CD4-positive, alpha-beta T cell treated with Interleukin-21 for 1 hour (primary cell): ENCODE measurements around the gene TRPV5.
"Not testable (repeated sequence)": the region's sequence is repeated elsewhere in the genome, so short reads cannot be mapped to it uniquely, and the experiment has no call there.

Source experiments
- DNase-seq: peaks from one replicate; pipeline ENCODE4 v3.0.0-alpha.2; 2020

Gene TRPV5

DNA sequence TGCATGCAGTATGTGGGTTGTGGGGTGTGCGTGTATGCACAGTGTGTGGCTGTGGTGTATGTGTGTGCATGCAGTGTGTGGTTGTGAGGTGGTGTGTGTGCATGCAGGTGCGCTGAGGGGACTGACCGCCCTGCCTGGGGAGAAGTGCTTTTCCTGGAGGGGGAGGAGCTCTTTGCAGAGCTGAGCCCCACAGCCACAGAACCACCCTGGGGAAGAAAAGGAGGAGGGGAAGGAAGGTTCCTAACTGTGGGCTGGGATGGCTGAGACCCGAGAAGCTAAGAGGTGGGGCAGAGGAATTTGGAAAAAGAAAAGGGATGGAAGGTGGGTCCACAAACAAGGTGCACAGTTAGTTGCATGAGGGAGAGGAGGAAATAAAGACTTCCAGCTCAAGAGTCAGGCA lies at the start of gene TRPV5:
Gene TRPV5, minus strand, starts transcription at position 123 of the 400 bp plus-strand sequence. CDS start 287 bp downstream, outside the sequence.
- no peak for DNase-seq

- DNase-seq = not testable (repeated sequence)
Observed at GRCh38 chr7:142978402-142978801, 44.9 kb upstream of the TRPV5 start.

- no peak for DNase-seq
Observed at GRCh38 chr7:142974626-142975025, 41.1 kb upstream of the TRPV5 start.

DNA sequence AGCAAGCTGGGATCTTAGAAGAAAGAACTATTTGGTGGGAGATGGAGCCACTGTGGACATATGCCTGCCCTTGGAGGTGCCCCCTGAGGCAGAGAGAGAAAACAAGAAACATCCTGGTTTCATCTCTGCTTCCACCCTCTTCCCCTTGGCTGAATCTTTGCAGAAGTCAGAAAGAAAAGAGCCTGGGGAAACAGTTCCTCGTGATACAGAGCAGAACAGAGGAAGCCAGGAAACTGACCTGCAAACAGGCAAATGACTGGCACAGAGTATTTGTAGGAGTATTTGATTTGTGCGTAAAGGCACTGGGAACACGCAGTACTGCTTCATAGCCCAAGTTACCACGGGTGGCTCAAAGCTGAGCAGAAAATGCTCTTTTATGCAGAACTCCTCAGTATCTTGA lies 35.6 kb upstream of the TRPV5 start:
- no peak for DNase-seq

DNA sequence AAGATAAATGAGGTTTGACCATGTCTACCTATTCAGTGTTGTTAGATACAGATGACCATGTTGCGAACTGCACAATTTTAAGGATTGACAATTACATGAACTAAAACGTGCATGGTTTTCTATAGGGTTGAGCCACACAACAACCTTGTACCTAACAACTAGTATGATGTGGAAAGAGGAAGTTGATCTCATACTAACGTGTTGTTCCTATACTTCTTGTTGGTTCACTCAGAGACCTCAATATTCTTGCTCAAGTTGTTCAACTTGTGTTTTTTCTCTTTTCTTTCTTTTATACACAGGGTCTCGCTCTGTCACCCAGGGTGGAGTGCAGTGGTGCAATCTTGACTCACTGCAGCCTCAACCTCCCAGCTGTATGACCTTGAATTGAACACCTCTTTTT lies 34.7 kb upstream of the TRPV5 start:
- DNase-seq = no peak

- DNase-seq = no peak
Observed at GRCh38 chr7:142964502-142965246, 31.1 kb upstream of the TRPV5 start.

DNA sequence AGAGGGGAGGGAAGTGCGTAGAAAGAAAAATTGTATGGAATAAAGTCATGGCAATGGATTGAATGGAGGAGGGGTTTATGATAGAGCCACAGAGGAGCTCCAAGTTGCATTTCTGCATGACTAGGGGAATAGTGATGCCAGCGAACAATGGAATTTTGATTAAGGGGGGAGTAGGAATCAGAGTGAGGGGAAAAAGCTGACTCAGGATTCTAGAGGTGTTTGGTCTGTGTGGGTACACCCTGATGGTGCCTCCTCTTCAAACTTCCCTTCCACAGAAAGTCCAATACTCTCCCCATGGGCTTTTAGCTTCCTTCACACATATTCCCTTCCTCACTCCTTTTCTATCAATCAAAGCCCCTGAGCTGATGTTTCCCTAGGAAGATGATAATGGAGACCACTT lies 30.4 kb upstream of the TRPV5 start:
- no peak for DNase-seq

- DNase-seq = no peak
Observed at GRCh38 chr7:142962991-142963390, 29.4 kb upstream of the TRPV5 start.

GRCh38 chr7:142961973-142962926 lies 28.7 kb upstream of the TRPV5 start, which contains the start of gene KEL:
Gene KEL (minus strand): TSS chr7:142962363. CDS start chr7:142962206, 157 bp downstream.
- no peak for DNase-seq

DNA sequence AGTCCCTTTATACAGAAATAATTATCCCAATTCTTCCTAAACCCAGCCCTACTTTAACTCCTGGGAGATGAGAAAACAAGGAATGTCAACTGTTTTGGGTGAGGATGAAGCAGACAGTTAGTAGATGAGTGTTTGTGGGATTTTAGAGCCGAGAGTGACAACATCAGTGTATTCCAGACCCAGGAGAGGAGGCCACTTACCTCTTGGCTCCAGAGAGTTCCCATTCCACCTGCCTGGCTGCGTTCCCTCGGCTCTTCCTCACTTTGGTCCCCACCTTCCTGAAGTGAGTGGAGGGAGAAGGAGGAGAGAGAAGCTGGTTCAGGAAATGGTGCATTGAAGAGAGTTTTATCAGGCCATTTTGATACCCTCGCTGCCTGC lies 28.0 kb upstream of the TRPV5 start:
- DNase-seq = no peak

DNA sequence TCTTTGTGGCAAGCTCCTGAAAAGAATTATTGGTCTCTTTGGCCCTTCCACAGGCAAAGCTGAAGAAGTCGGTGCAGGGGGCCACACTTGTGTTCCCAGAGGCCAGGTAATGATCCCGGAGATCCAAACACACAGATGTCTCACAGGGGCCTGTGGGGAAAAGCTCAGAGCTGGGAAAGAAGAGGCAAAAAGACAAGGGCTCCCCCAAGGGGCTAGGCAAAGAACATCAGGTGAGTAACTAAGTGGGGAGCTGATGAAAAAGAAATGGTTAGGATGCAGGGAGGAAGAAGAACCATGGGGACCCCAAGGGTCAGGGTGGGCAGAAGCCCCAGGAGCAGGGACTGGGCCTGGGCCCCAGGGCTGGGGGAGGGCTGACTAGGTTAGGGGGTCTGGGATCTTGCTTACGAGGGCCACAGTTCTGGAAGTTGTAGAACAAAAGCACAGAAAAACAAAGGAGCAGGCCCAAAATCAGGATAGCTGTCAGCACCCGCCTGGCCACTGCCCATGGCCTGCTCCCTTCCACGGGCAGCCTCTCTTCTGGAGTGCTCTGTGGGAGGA lies 27.5 kb upstream of the TRPV5 start:
- DNase-seq = no peak

DNA sequence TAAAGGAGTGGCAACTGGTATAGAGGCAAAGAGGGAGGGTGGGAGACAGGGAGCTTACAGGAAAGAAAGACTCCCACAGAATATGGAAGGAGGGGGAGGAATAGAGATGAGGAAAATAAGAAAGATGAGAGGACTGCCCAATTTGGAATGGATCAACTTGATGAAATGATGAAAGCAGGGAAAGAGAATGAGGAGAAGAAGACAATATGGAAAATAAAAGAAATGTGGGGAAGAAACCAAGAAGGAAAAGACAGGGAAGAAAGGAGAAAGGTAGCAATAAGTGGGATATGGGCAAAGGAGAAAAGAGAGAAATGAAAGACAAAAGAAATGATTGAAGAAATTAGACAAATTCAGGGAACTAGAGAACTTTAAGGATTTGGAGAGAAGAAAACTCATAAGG lies 25.7 kb upstream of the TRPV5 start:
- no peak for DNase-seq

- DNase-seq = no peak
Observed at GRCh38 chr7:142957723-142958122, 24.2 kb upstream of the TRPV5 start.

DNA sequence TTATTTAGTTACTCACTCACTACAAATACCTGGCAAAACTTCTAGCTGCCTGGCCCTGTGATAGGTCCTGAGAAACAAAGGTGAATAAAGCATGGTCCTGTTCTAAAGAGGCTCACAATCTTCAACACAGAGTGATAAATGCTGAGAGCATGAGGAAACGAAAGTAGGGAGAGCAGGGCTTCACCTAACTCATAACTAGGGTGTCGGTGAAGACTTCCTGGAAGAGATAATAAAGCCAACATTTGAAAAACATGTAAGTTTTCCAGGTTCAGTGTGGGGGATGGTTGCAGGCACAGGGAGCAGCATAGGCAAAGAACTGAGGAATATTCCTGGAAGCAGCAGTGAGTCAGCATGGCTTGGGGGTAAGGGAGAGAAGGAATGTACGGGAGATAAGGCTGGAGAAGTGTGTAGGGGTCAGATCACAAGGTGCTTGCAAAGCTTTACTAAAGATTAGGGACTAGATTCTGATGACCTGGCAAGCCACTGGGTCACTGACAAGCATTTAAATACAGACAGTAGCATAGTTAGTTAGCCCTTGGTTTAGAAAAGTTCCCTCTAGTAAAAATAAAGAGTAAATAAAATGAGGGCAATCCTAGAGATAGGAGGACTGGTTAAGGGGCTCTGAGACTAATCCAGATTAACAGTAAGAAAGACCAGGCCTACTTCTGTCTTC lies 23.5 kb upstream of the TRPV5 start:
- no peak for DNase-seq

DNA sequence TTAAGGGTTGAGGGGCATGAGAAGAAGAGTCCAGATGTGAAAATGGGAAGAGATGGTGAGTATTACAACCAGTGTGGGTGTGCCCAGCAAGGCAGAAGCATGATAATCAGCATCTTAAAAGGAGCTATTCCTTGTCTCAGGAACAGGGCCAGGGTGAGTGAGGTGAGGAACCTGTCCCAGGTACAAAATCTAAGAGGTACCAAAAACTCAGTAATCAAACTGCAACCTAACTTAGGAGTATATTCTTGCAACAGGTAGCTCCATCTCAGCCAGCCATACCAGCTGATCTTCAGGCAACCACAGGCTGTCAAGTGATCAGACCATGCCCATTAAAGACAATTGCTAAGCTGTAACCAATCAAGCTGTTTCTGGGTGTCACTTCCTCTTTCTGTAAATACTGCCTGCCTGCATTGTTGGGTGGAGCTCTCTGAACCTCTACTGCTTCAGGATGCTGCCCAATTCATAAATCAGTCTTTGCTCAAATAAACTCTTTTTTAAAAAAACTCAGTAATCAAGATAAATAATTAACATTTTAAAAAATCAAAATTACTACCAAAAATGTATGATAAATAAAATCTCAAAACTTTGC lies 21.2 kb upstream of the TRPV5 start:
- DNase-seq = no peak

GRCh38 chr7:142950235-142950634 lies 16.7 kb upstream of the TRPV5 start:
- DNase-seq = no peak

DNA sequence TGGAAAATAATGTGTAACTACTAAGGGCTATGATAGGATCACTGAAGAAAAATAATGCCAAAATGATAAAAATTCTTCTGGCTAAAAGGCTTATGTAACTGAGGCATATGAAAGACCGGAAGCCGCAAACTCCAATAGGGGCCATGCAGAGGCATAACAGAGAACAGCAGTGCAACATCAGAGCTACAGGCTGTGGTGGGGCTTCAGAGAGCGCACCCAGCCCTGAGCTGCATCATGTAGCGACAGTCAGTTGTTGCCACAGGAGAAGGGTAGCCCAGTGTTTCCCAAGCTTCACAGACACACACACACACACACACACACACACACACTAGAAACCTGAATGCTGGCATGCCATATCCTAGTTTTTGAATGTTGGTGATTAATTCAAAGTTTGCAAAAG lies 15.1 kb upstream of the TRPV5 start:
- DNase-seq = no peak

- no peak for DNase-seq
Observed at GRCh38 chr7:142945001-142945400, 11.5 kb upstream of the TRPV5 start.

- DNase-seq = no peak
Observed at GRCh38 chr7:142943706-142944268, 10.2 kb upstream of the TRPV5 start.

DNA sequence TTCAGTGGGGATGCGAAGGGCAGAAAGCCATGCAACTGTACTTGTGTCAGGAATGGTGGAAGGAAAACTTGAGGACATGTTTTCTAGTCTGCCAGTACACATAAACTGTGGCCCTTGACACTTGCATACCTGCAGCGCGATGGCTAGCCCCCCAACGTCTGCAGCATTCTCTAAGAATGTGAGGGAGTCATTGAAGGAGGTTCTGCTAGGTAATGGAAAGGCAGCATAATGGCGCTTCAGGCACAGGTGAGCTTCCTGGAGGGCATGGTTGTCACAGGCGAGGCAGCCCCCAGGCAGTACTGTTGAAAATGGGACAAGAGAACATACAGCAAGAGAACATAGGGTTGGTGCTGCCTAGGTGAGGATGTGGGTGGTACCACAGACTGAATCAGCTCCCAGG lies 9.2 kb upstream of the TRPV5 start:
- no peak for DNase-seq

DNA sequence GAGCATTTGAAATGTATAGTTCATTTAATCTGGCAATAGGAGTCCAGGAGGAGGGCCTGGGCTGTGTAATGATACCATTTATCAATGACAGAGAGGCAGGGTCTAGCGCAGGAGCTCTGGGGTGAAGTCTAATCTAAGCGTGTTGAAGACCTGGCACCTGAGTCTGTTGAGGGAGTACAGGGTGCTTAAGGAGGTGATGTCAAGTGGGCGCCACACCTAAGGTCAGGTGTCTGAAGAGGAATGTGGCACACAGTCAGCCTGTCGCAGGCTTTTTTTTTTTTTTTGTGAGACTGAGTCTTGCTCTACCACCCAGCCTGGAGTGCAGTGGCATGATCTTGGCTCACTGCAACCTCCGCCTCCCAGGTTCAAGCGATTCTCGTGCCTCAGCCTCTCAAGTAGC lies 8.0 kb upstream of the TRPV5 start:
- no peak for DNase-seq

- DNase-seq = no peak
Observed at GRCh38 chr7:142940966-142941535, 7.5 kb upstream of the TRPV5 start.
